NB4 (cell line): ENCODE data around the gene FIG4.

Source experiments
- MYC ChIP-seq: IDR thresholded peaks from 2 replicates; pipeline ENCODE4 v1.6.1; 2011; ENCODE audit warnings: low read depth, low read length
- POLR2A ChIP-seq: IDR thresholded peaks from 2 replicates; pipeline ENCODE4 v1.6.1; 2011; ENCODE audit warnings: mild to moderate bottlenecking; ENCODE audit not compliant: insufficient read length; ENCODE audit errors: extremely low read depth
- TF ChIP-seq, protein P1 (sequence below): IDR thresholded peaks from one replicate; pipeline ENCODE4 v1.5.1; 2012; ENCODE audit warnings: low read depth, low read length

DNA sequence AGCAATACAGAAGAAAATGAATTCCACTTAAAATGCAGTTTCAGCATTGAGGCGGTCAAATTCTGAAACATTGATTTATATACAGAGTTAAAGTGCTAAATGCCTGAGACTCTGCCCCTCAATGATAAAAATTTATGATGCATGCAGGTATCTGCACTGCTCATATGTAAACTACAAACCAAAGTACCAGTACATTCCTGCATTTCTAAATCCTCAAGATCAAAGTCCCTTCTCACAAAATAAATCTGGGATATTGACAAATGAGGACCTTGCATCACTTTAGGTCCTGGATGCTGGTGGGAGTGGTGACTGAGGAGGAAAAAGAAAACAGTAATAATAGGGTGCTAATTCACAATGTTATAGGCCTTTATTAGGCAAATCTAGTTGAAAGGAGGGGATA is 101.9 kb downstream of the FIG4 start:
- TF ChIP-seq, protein P1, sequence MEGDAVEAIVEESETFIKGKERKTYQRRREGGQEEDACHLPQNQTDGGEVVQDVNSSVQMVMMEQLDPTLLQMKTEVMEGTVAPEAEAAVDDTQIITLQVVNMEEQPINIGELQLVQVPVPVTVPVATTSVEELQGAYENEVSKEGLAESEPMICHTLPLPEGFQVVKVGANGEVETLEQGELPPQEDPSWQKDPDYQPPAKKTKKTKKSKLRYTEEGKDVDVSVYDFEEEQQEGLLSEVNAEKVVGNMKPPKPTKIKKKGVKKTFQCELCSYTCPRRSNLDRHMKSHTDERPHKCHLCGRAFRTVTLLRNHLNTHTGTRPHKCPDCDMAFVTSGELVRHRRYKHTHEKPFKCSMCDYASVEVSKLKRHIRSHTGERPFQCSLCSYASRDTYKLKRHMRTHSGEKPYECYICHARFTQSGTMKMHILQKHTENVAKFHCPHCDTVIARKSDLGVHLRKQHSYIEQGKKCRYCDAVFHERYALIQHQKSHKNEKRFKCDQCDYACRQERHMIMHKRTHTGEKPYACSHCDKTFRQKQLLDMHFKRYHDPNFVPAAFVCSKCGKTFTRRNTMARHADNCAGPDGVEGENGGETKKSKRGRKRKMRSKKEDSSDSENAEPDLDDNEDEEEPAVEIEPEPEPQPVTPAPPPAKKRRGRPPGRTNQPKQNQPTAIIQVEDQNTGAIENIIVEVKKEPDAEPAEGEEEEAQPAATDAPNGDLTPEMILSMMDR = no peak
- no peak for TF ChIP-seq POLR2A
- TF ChIP-seq MYC = no peak
